ENCODE measurements around the gene RFWD3. TPM values are rescaled to one million over a fixed set of nuclear protein-coding genes. Genes with fewer than 3 reads are reported as not detected.

RFWD3 gene
- polyA plus RNA-seq, 3 donors = 5.0 to 8.4 (median 8.4) TPM

GRCh38 chr16:74661064-74661463 lies 5.6 kb downstream of the RFWD3 start:
- peak overlapping the region in 2 of 7 donors; percentile 47 to 53 for H3K27ac Mint-ChIP-seq
- TF ChIP-seq CTCF (IDR thresholded peaks at IDR 0.05) = no peak
- peak overlapping the region; percentile 15 for H3K9ac ChIP-seq (ENCODE audit: insufficient read depth, low read length, poor library complexity, severe bottlenecking)
- 100% methylated on average over 1 of the region's 5 CpGs for WGBS (ENCODE audit: insufficient coverage)
- H3K4me1 ChIP-seq (ENCODE audit: control insufficient read depth in 1 of 2, insufficient read depth in 2 of 2, low read length in 2 of 2) = peaks cover 21 to 30% of the 10 kb centered on the region in 2 donors
- no peak for DNase-seq
- no peaks in the 10 kb centered on the region for H3K9me3 ChIP-seq (replicated peaks in 1 of 2; ENCODE audit: control insufficient read depth in 1 of 2, insufficient read depth in 1 of 2, low read length in 2 of 2)
- H3K36me3 Mint-ChIP-seq = peaks cover 48 to 68% of the 10 kb centered on the region in 2 donors
- H3K79me2 ChIP-seq (ENCODE audit: insufficient read depth, low read length) = peaks cover 100% of the 10 kb centered on the region
- H3K27me3 ChIP-seq (ENCODE audit: control insufficient read depth in 2 of 2, insufficient read depth in 2 of 2, low read length in 2 of 2) = no peaks in the 10 kb centered on the region
- H3K27ac ChIP-seq (ENCODE audit: low read depth in 1 of 2, low read length in 2 of 2) = peak overlapping the region in 1 of 2 donors; percentile 55
- intact Hi-C loops (cut with micrococcal nuclease) = no loop called here
- no peaks in the 10 kb centered on the region for H3K27me3 Mint-ChIP-seq (ENCODE audit: low read depth in 3 of 3)
- H3K4me3 ChIP-seq (replicated peaks in 1 of 3; ENCODE audit: low read depth in 2 of 3, low read length in 3 of 3) = no peak overlapping the region
- peaks cover 42% of the 10 kb centered on the region for H4K20me1 ChIP-seq (ENCODE audit: insufficient read depth, low read length)
- H3K4me2 ChIP-seq (replicated peaks; ENCODE audit: extremely low read depth, low read length, poor library complexity, severe bottlenecking) = no peak overlapping the region
- no peaks in the 10 kb centered on the region for H3K9me3 Mint-ChIP-seq
- H3K4me3 Mint-ChIP-seq = no peak overlapping the region
- H3K36me3 ChIP-seq (replicated peaks in 1 of 2; ENCODE audit: control insufficient read depth in 1 of 2, insufficient read depth in 2 of 2, low read length in 2 of 2) = peaks cover 38 to 87% of the 10 kb centered on the region in 2 donors
- peaks cover 41% of the 10 kb centered on the region for H3K4me1 Mint-ChIP-seq
- H2AFZ ChIP-seq (ENCODE audit: insufficient read depth, low read depth, low read length, poor library complexity, severe bottlenecking) = no peak overlapping the region

GRCh38 chr16:74660383-74660782 lies 6.3 kb downstream of the RFWD3 start:
- no peak for DNase-seq
- H3K27ac Mint-ChIP-seq = peak overlapping the region in 1 of 7 donors; percentile 8
- no peaks in the 10 kb centered on the region for H3K27me3 Mint-ChIP-seq (ENCODE audit: low read depth in 3 of 3)
- intact Hi-C loops (cut with micrococcal nuclease) = no loop called here
- no peak overlapping the region for H3K4me3 ChIP-seq (replicated peaks in 1 of 3; ENCODE audit: low read depth in 2 of 3, low read length in 3 of 3)
- H3K4me3 Mint-ChIP-seq = no peak overlapping the region
- H2AFZ ChIP-seq (ENCODE audit: insufficient read depth, low read depth, low read length, poor library complexity, severe bottlenecking) = no peak overlapping the region
- H3K9me3 ChIP-seq (replicated peaks in 1 of 2; ENCODE audit: control insufficient read depth in 1 of 2, insufficient read depth in 1 of 2, low read length in 2 of 2) = no peaks in the 10 kb centered on the region
- H3K27ac ChIP-seq (ENCODE audit: low read depth in 1 of 2, low read length in 2 of 2) = peak overlapping the region in 1 of 2 donors; percentile 55
- H4K20me1 ChIP-seq (ENCODE audit: insufficient read depth, low read length) = peaks cover 42% of the 10 kb centered on the region
- WGBS (ENCODE audit: insufficient coverage) = 100% methylated on average over 1 of the region's 4 CpGs
- peaks cover 54 to 74% of the 10 kb centered on the region in 2 donors for H3K36me3 Mint-ChIP-seq
- peaks cover 38% of the 10 kb centered on the region for H3K4me1 Mint-ChIP-seq
- TF ChIP-seq CTCF (IDR thresholded peaks at IDR 0.05) = no peak
- H3K4me2 ChIP-seq (replicated peaks; ENCODE audit: extremely low read depth, low read length, poor library complexity, severe bottlenecking) = no peak overlapping the region
- peaks cover 100% of the 10 kb centered on the region for H3K79me2 ChIP-seq (ENCODE audit: insufficient read depth, low read length)
- H3K27me3 ChIP-seq (ENCODE audit: control insufficient read depth in 2 of 2, insufficient read depth in 2 of 2, low read length in 2 of 2) = no peaks in the 10 kb centered on the region
- no peak overlapping the region for H3K9ac ChIP-seq (ENCODE audit: insufficient read depth, low read length, poor library complexity, severe bottlenecking)
- H3K4me1 ChIP-seq (ENCODE audit: control insufficient read depth in 1 of 2, insufficient read depth in 2 of 2, low read length in 2 of 2) = peaks cover 16 to 23% of the 10 kb centered on the region in 2 donors
- peaks cover 38 to 93% of the 10 kb centered on the region in 2 donors for H3K36me3 ChIP-seq (replicated peaks in 1 of 2; ENCODE audit: control insufficient read depth in 1 of 2, insufficient read depth in 2 of 2, low read length in 2 of 2)
- H3K9me3 Mint-ChIP-seq = no peaks in the 10 kb centered on the region
